GM19025 (cell line): Measurements from ENCODE around the gene VSIG10.
A peak's percentile ranks its signal among the peaks of the same experiment; 100 is the strongest.
"Not testable (repeated sequence)": the region's sequence is repeated elsewhere in the genome, so short reads cannot be mapped to it uniquely, and the experiment has no call there.

Experiments used
- ATAC-seq: cut with Tn5 transposase; IDR thresholded peaks from one replicate; pipeline ENCODE4 v1.9.1; 2021; ENCODE audit warnings: mild to moderate bottlenecking, low read depth, moderate library complexity; ENCODE audit not compliant: unreplicated experiment

The VSIG10 gene

DNA sequence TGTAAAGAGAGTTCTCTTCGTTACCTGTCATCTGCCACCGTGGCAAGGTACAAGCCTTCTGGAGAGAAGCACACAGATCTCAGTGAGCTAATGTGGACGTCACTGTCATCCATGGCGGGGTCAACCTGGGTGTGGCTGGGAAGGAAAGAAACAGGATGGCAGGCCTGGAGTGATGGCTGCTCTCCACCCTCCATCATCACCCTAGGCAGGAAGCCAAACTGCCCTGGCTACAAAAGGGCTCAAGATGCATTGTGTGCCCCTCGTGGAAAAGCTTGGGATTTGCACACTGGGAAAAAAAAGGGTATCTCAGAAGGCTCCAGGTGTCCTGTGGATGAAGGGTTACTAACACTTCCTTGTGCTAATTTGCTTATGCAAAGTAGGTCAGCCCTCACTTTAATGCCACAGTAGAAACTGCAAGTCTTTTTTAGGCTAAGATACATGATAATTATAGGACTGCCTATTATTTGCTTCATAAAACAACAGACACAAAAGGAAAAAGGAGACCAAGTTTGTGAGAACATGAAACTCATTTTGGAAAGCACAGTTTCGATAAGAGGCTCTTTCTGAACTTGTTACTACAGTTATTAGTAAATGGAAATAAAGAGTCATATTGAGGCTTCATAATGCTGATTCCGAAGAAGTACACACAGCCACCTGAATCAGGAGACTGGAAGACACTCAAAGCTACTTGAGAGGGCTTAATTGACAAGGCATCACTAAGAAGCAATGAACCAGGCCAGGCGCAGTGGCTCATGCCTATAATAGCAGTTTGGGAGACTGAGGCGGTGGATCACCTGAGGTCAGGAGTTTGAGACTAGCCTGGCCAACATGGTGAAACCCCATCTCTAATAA, 68.4 kb downstream of the VSIG10 start:
- ATAC-seq: peak; percentile 76

DNA sequence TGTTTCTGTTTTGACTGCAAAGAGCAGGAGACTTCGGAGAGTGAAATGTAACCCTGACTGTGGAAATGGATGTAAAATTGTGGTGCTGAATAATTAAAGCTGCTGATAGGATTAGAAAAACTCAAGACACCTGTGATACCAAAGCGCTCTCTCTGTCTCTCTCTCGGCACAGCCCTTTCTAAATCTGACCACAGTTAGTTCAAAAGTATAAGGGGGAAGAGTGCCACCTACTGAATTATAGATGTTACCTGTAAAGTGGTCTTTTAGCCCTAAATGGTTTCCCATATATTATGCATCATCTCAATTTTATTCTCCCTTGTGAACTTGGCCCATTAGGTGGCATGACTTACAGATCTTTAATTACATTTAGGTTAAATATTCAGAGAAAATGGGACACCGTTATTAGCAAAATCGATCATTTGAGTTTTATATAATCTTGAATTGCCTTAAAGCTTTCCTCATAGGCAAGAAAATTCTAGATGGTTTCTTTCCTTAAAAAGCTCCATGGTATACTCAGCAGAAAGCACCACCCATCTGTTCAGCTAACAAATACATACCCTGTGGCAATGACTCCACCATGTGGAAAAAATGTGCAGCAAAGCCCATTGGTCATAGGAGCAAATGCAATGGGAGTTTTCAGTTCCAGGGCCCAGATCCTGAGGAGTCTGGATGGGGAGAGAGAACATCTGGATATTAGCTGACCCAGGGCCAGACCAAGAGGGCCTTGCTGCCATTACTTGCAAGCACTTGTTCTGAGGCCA, 69.2 kb downstream of the VSIG10 start:
- ATAC-seq: no peak

DNA sequence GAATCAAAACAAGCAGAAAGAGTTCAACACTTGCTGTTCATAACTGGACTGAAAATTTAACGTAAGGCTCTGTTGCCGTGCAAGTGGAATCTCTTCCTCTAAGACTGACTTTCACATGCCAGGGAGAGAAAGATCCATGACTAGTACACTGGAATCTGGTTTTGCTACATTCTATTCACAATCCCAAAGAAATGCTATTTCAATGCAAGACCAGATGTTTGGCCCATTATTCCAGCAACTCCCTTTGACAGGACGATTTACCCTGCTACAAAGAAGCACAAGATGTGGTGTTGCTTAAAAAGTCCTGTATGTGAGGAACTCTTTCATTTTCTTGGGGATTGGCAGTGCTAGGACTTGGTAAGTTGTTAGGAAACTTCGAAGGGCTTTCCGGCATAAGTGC, 69.9 kb downstream of the VSIG10 start:
- ATAC-seq: no peak

DNA sequence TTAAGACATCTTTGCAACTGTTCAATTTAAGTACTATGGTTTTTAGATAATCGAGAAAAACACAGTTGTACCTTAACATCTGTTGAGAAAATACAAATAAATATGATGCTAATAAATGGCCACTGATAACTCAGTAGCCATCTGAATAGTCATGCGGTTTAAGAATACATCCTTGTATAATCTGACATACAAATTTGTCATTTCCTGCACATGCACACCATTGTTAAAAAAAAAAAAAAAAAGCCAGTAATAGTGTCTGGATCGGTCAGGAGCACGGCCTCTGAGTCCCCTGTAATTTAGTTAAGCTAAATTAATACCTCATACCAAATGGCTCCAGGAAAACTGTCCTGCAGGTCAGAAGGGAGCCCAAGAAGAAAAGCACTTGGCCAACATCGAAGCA, 70.5 kb downstream of the VSIG10 start:
- no peak for ATAC-seq

DNA sequence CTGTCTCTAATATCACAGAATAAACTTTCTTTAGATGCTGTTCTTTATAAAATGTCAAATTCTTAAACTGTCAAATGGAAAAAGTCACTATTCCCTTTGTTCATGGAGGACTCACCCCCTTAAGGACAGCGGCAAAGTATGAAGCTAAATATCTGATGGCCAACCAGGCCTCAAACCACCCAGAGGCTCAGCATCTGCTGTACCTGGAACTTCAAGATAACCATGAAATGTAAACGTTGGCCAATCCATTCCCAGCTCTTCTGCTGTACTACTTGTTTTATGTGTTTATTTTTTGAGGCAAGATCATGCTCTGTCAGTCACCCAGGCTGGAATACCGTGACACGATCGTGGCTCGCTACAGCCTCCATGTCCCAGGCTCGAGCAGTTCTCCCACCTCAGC, 71.6 kb downstream of the VSIG10 start:
- ATAC-seq: no peak

DNA sequence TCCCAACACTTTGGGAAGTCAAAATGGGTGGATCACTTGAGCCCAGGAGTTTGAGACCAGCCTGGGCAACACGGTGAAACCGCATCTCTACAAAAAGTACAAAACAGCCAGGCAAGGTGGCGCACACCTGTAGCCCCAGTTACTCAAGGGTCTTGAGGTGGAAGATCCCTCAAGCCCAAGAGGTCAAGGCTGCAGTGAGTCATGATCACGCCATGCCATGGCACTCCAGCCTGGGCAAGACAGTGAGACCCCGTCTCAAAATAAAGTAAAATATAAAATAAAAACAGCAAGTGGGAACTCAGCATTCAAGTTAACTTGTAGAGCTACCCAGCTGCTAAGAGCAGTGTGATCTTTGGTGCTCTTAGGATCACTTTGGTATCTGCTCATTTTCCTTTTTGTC, 74.6 kb downstream of the VSIG10 start:
- ATAC-seq: no peak

DNA sequence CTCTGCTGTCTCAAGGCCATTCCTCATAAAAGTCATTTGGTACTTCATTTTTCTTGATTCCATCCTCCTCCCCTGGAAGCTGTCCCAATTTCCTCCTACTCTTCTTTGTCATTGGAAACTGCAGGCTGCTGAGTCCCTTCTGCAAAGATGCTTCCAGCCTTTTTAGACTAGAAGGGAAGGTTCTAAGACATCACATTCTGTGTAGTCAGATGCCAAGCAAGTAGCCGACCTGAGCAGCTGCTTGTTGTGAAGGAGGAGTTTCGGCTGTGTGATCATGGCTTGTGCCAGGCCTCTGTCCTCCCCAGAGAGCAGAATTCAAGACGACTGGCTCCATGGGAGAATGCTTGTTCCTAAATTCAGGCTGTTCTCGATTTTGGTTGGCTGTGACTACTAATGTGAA, 78.6 kb downstream of the VSIG10 start:
- no peak for ATAC-seq

DNA sequence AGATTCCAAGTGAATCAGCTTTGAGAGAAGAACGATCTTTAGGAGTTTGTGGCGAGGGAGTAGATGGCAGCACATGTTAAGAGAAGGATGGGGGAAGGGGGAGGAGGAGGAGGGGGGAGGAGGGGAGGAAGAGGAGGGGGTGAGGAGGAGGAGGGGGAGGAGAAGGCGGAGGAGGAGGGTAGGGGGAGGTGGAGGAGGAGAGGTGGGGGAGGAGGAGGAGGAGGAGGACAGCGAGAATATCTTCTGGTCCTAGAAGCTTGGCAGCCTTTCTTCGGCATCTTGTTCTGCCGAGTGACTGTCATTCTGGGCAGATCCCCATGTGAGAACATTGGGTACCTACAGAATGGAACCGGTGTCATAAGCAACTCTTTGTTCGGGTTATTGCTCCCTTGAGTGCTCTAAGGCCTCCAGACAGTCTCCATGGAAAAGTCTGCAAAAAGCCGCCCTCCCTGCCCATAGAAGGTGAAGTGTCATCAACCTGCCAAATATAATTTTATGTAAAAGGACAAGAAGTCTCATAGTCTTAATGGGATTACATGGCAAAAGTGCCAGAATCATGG, 80.4 kb downstream of the VSIG10 start:
- no peak for ATAC-seq

DNA sequence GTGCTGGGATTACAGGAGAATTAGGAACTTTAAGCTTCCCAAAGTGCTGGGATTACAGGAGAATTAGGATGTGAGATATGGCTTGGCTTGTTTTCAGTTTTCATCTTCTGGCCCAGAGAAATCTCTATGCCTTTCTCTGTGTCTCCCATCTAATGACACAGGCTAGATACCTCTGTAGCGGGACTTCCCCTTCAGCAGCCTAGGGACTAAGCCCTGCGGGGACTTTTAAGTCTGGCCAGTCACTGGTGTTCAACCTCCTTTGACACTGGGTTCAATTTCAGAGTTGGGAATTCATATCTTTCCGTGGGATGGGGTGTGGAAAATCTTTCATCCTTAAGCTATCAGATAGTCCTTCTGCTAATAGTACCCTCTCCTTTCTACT, 81.1 kb downstream of the VSIG10 start:
- no peak for ATAC-seq

DNA sequence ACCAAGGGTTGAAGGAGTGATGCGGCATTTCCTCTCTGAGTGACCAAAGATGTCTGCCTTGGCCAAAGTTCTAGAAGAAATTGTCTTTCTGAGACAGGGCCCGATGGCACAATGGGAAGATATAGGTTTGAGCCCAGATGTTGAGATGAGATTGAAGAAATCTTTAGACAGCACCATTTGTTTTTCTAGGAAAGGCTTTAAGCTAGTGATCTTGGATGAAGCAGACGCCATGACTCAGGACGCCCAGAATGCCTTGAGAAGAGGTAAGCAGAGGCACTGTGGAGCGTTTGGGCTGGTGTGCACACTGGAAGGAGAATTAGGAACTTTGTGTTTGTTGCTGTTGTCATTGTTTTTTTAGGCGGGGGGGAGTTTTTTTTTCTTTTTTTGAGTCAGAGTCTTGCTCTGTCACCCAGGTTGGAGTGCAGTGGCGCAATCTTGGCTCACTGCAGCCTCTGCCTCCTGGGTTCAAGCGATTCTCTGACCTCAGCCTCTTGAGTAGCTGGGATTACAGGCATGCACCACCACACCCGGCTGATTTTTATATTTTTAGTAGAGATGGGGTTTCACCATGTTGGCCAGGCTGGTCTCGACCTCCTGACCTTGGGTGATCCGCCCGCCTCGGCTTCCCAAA, 81.6 kb downstream of the VSIG10 start:
- not testable (repeated sequence) for ATAC-seq

DNA sequence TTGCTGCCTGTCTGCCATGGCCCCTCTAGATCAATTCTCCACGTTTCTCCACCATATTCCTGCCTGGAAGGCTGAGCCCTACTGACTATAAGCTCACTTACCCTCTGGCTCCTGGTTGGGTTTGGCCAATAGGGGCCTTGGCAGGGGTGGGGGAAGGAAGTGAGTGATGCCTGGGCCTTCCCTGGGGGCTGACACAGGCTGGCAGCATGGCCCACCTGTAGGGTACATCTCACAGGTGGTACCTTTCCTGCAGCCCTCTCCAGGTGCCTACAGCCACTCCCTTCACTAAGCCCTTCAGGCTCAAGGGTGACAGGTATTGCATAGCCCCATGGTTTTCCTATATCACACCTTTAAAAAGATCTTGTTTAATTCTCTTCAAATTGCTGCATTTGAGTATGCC, 83.8 kb downstream of the VSIG10 start:
- ATAC-seq: no peak

DNA sequence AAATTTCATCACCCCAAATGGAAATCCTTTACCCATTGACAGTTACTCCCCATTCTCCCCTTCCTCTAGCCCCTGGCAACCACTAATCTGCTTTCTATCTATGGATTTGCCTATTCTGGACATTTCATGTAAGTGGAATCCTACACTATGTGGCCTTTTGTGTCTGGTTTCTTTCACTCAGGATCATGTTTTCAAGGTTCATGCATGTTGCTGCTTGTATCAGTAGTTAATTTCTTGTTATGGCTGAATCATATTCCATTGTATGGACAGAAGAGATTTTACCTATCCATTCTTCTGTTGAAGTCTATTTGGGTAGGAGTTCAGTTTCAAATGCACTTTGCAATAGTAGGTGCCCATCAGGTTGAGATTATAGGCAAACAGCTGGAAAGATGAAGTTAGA, 85.9 kb downstream of the VSIG10 start:
- ATAC-seq: no peak

DNA sequence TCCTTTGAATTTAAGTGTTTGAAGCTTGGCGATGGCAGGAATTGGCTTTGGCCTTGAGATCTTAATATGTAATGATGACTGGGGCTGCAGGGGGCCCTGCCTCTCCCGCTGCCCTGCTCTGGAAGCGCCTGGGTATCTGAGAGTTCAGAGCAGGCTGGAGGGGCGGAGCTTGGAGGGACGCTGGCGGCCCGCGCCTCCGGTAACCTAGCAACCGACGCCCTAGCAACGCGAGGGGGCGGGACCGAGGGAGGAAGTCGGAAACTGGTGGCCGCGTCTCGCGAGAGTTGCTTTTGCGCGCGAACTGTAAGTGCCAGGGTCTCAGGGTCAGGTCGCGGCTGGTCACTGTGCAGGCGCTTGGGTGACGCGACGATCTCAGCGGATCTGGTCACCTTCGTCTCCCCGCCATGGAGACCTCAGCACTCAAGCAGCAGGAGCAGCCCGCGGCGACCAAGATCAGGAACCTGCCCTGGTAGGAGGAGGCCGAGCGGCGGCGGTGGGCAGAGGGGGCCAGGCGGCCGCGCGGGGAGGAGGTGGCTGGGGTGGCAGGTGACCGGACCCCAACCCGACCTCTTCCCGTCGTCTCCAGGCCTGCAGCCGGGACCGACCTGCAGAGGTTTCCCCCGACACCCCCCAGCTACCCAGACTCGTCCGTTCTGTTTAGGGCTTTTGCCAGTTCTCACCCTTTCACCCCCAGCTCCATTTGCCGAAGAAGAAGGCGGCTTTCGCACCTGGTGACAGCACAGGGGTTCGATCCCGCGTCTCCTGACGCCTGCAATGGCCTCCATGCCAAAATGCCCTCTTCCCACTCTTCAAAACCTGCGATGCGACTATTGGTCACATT, 87.2 kb downstream of the VSIG10 start, which contains the start of gene RFC5:
Gene RFC5, plus strand, starts transcription at position 280 of the 841 bp plus-strand sequence. Its CDS starts 125 bp downstream, at position 405.
- ATAC-seq: peak; percentile 98

DNA sequence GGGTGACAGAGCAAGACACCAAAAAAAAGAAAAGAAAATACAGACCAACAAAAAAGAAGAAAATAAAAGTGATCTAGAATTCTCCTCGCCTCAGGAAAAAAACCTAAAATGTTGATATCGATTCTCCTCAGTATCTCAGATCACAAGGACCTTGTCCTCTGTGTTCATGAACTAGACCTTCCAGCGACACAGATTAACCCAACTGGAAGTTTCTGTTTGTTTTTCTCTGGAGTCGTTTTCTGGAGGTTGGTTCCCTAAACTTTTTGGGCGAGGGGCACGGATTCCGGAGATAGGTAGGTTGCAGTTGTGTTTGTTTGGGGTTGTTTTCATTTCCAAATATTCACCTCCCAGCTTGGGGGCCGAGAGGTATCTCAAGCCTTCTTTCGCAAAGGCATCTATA, 87.9 kb downstream of the VSIG10 start:
- no peak for ATAC-seq

DNA sequence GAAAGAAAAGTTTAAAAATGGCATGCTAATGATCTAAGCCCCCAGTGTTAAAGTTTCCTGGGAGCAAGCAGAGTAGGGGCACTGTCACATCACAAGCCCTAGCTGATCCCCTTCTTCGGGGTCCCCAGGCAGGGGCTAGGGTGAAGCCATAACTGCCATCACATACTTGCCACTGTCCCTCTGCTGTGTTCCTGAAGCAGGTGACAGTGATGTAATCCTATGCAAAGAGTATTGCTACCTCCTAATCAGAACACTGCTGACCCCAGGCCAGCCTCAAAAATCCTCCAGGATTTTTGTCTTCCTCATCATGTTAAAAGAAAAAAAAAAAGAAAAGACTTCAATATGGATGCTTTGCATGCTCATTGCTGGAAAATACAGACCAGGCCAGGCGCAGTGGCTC, 88.5 kb downstream of the VSIG10 start:
- no peak for ATAC-seq
